ENCODE data around the gene ACTG2.
A peak's percentile ranks its signal among the peaks of the same experiment; 100 is the strongest.
"Not testable (repeated sequence)": the region's sequence is repeated elsewhere in the genome, so short reads cannot be mapped to it uniquely, and the experiment has no call there.

ACTG2 gene

DNA sequence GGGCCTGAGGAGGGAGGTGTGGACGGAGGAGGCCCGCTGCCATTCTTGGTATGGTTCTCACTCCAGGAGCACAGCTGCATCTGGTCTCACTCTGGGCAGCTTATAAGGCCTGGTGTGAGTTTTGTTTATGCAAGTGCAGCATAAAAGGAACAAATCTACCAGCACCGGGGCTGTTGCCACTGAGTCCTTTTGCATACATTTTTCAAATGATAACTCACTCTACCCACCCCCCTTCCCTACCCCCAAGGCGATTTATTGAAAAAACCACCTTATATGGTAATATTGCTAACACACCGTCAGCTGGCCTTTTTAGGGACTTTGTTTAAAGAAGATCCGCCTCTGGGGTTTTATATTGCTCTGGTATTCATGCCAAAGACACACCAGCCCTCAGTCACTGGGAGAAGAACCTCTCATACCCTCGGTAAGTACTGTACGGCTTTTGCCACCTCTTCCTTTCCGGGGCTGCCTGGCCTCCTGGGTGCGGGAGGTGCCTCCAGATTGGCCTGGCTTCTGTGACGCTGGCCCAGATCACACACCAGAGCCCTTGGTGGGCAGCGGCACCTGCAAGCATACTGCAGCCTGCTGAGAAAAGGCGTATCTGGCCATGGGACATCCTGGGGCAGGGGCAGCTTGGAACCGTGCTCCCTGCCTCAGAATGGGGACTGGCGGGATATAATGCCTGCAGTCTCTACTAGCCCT is at the start of gene ACTG2:
Gene ACTG2 (plus strand): TSS at position 378 of the 699 bp plus-strand sequence. CDS start 8,304 bp downstream, outside the sequence.
- no peak for DNase-seq (ENCODE audit: low read depth, low spot score)

DNA sequence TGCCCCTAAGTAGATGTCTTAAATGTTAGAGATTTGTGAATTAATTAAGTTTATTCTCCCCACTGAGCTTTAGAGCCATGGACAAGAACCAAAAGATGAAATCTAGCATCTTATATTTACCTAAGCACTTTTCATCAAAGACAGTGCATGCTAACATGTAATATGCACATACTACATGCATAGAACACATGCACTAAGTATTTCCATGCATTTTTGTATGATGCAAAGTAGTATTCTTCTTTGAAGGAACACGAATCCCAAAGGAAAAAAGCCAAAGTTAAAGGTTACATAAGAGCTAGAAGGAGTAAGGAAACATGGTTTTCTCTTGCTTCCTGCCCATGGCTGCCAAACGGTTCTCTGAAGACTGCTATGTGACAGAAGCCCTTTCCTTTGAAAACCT is 48.7 kb upstream of the ACTG2 start:
- no peak for DNase-seq (ENCODE audit: low read depth, low spot score)

DNA sequence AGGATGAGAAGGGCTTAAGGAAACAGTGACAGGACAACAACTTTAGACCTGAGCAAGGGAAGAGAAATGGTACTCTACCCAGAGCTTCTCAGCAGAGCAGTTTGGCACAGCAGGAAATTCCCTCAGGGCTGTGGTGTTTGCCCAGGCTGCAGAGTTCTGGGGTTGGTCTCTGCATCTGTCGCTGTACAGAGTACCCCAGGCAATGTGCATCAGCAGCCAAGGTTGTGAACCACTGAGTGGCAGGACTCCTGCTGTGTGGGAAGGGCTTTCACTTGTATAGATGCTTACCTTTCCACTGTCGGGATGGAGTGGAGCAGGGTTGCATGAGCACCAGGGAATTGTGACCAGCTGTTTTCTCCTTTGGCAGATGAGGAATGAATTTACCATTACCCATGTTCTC is 42.8 kb upstream of the ACTG2 start:
- DNase-seq (ENCODE audit: low read depth, low spot score): no peak

DNA sequence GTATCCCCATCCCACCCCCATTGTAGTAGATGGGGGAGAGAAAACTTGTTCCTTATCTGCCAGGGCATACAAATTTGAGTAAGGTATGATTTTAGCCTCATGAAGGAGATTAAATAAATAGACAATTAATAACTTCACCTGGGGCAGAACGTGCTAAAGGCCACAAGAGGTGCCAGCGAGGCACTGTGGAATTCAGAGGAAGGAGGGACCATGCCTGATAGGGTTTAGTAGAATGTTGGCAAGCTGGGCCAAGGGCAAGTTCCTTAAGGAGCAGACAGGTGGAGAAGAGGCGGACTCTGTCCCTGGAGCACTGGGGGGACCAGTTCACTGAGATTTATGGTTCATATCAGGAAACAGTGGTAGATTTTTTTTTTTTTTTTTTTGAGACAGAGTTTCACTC is 41.5 kb upstream of the ACTG2 start:
- no peak for DNase-seq (ENCODE audit: low read depth, low spot score)

DNA sequence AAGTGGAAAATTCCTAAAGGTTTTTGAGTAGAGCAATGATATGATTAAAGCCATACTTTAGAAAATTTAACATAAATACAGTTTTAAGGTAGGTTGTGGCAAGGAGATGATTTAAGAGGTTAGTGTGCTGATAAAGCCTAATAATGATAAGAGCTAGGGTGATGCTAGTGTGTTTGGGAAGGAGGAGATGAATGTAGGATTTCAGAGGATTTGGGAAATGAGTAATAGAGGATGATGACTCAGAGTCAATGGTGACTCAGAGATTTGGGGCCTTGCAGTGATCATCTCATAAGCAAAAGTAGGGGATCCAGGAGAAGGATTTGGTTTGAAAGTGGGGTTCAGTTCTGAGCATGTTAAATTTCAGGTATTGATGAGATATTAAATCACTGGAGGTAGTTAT is 40.8 kb upstream of the ACTG2 start:
- peak; percentile 40 for DNase-seq (ENCODE audit: low read depth, low spot score)

DNA sequence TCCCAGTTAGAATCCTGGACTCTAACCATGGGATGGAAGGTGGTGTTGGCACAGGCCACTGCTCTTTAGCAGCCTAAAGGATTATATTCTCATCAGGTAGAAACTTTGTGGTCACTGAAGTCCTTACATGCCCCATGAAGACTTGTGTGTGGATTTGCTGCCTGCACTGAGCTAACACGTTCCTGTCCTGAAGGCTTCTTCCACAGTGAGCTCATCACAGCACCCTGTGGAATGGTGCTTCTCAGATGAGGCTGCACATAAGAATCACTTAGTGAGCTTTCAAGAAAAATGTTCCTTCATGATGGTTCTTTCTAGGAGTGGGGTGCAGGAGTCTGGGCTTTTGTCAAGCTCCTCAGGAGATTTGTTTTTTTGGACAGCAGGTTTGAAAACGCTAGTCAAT is 37.3 kb upstream of the ACTG2 start:
- DNase-seq (ENCODE audit: low read depth, low spot score): no peak

DNA sequence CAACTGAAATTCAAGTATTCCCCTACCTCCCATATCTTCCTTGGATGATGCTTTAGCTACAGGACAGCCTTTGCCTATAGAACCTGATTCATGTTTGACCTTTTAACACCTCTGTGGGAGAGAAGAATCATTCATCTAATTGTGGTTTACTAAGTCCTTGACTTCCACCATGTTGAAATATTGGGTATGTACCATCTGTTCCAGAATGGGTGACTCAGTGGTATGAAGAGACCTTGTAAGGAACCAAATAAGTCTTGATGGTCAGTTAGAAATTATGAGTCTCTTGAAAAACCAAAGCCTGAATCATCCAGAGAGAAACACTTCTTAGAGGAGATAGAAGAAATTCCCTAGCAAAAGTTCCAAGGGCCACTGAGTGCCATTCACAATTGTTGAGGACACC is 36.6 kb upstream of the ACTG2 start:
- peak; percentile 31 for DNase-seq (ENCODE audit: low read depth, low spot score)

DNA sequence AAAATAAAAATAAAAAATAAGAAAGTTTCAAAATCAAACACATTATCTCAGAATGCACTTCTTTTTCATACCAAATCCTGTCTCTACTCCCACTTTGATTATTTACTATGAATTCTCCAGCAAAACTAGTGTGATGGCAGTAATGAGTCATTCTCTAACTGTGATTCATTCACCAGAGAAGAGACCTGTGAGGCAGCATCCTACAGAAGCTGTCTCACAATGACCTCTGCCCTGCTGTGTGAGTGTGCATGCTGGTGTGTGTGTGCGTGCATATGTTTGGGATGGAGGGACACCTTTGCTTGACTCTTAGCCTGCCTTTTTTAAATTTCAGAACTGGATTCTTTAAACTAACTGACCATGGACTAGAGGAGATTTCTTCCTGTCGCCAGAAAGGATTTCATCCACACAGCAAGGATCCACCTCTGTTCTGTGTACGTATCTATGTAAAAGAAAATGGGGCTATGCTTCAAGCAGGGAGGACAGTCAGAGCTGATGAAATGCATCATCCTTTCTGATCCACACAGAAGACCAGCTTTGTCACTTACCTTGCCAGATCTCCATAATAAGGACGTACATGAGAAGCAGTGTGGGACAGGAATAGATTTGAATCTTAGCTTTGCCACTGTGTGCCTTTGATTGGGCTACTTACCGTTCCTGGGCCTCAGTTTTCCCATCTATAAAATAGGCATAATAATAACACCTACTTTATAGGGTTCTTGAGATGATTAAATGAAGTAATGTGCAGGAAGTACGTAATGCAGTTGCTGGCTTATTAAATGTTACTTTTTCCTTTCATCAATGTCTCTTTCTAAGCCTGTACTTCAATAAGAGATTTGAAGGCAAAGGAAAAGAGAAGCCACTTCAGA is 32.9 kb upstream of the ACTG2 start:
- peak; percentile 61 for DNase-seq (ENCODE audit: low read depth, low spot score)

DNA sequence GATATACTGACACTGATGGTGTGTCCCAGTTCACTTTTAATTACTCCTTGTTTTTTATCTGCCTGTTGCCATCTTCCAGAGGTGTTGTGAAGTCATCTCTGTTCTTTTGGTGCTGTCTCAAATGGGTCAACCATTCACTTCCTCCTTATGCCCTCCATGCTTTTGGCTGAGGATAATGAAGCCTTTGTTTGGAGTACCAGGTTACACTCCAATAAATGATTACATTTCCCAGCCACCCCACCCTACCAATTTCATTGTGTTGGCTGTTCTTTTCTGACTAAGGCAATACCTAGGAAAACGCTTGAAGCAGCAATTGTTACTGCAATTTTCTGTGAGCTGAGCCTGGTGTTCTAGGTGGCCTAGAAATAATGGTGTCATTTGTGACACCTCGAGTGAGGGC is 29.8 kb upstream of the ACTG2 start:
- DNase-seq (ENCODE audit: low read depth, low spot score): no peak

DNA sequence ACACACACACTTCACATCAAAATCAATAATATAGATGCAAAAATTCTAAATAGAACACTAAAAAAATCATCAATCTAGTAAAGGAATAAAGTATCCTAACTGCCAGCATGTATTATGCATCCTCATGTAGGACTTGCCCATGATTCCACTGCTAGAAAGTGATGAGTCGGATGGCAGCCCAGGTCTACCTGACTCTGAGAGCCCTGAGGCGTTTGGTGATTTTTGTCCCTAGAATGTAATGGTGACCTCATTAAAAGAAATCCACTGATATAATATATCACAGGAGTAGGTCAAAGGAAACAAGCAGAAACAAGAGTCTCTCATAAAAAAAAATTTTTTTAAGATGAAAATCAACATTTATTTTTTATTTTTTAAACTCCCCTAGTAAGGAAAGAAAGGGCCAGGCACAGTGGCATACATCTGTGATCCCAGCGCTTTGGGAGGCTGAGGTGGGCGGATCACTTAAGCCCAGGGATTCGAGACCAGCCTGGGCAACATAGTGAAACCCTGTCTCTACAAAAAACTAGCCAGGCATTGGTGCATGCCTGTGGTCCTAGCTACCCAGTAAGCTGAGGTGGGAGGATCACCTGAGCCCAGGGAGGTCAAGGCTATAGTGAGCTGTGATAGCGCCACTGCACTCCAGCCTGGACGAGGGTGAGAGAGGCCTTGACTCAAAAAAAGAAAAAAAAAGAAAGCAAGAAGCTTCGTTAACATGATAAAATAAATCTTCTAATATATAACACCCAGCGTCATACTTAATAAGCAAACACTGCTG is 24.4 kb upstream of the ACTG2 start:
- no peak for DNase-seq (ENCODE audit: low read depth, low spot score)

DNA sequence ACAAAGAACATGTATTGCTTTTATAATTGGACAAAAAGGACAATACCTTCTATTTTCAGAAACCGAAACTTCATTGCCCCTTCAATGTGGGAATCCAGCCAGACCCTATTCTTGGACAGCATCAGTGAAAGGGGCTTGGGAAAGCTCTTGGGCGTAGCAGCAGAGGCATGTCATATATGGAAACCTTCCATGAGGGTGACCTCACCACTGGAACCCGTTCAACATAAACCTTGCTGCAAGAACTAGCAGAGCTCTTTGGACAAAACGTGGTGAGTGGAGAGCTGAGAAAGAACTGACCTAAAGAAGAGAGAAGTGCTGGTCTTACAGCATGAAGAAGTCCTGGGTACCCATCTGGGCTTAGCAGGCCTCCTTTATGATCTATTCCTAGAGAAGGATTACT is 22.7 kb upstream of the ACTG2 start:
- DNase-seq (ENCODE audit: low read depth, low spot score): peak; percentile 98

DNA sequence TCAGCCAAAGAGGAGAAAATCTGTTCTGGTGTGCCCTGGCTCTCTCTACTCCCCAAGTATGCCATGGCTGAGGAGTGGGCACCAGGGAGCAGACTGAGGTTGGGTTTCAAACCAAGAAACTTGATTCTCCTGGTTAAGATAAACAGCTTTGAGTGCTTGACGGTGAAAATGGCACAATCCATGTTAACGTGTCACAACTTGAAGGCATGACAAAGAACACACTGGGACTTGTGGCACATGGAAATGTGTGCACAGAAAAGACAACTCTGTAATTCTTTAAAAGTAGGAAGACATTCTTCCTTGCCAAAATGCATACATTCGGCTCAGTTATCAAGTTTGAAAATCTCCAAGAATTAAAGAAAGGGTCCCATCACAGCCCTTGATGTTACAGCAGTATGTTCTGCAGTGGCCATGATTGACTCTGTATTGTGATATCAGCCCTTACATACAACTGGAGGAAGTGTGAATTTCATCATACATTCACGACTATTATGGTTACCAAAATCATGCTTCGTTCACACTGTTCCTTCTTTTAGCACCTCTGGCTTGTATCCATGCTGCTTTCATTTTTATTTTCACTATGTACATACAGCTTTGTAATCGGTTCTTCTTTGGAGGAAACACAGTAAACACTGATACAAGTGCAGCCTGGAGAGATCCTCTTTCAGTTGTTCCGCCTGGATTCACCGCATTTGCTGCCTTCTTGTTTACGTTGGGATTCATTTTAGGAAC is 15.6 kb upstream of the ACTG2 start:
- no peak for DNase-seq (ENCODE audit: low read depth, low spot score)

DNA sequence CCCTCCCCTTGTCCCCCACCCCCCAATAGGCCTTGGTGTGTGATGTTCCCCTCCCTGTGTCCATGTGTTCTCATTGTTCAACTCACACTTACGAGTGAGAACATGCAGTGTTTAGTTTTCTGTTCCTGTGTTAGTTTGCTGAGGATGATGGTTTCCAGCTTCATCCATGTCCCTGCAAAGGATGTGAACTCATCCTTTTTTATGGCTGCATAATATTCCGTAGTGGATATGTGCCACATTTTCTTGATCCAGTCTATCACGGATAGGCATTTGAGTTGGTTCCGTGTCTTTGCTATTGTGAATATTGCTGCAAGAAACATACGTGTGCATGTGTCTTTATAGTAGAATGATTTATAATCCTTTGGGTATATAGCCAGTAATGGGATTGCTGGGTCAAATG is 14.8 kb upstream of the ACTG2 start:
- not testable (repeated sequence) for DNase-seq (ENCODE audit: low read depth, low spot score)

DNA sequence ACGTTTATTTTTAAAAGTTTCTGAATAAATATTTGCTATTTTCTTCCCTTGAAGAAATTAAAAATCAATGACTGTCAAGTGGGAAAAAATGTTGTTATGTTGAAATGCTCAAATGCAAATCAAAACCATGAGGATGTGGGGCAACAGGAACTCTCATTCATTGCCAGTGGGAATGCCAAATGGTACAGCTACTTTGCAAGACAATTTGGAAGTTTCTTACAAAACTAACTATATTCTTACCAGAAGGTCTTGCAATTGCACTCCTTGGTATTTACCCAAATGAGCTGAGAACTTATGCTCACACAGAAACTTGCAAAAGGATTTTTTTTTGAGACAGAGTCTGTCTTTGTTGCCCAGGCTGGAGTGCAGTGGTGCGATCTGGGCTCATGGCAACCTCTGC is 7.4 kb upstream of the ACTG2 start:
- DNase-seq (ENCODE audit: low read depth, low spot score): no peak

DNA sequence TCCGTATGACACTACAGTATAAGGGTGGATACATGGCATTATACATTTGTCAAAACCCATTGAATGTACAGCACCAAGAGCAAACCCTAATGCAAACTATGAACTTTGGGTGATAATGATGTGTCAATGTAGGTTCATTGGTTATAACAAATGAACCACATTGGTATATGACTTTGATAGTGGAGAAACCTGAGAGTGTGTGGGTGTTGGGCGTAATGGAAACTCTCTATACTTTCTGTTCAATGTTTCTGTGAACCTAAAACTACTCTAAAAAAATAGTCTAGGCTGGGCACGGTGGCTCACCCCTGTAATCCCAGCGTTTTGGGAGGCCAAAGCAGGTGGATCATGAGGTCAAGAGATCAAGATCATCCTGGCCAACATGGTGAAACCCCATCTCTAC is 6.5 kb upstream of the ACTG2 start:
- no peak for DNase-seq (ENCODE audit: low read depth, low spot score)

DNA sequence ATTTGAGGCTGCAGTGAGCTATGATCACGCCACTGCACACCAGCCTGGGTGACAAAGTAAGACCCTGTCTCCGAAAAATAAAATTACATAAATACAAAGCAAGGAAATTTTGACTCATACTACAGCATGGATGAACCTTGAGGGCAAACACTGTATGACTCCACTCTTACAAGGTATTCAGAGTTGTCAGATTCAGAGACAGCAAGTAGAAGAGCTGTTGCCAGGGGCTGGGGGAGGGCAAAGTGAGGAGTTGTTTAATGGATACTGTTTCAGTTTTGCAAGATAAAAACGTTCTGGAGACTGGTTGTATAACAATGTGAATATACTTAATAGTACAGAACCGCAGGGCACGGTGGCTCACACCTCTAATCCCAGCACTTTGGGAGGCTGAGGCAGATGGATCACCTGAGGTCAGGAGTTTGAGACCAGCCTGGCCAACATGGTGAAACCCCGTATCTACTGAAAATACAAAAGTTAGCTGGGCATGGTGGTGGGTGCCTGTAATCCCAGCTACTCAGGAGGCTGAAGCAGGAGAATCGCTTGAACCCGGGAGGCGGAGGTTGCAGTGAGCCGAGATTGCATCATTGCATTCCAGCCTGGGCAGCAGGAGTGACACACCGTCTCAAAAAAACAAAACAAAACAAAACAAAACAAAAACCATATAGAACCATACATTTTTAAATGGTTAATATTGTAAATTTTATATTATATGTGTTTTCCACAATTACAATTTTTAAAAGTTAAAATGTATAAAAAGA is 5.0 kb upstream of the ACTG2 start:
- not testable (repeated sequence) for DNase-seq (ENCODE audit: low read depth, low spot score)

DNA sequence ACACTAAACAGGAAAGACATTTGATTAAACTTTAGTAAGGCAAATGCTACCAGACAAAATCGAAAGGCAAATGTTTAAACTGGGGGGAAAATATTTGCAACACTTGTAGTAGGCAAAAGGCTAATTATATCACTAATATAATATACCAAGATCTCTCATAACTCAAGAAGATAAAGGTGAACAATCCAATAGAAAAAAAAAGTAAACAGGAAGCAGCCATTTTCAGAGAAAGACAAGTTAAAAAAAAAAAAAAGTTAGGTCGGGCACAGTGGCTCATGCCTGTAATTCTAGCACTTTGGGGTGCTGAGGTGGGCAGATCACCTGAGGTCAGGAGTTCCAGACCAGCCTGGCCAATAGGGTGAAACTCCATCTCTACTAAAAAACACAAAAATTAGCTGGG is 4.4 kb upstream of the ACTG2 start:
- no peak for DNase-seq (ENCODE audit: low read depth, low spot score)

DNA sequence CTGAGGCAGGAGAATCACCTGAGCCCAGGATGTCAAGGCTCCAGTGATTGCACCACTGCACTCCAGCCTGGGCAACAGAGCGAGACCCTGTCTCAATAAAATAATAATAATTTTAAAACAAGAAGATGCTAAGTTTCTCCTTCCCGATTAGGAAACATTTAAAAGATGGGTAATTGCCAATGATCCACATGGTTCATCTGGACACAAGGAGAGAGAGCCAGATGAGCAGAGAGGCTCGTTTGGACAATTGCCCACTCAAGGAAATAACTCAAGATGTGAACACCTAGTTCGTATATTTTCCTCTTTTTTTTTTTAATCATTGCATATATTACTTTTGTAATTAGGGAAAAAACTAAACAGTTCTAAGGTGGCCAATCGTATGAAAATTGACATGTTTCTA is 3.6 kb upstream of the ACTG2 start:
- no peak for DNase-seq (ENCODE audit: low read depth, low spot score)

DNA sequence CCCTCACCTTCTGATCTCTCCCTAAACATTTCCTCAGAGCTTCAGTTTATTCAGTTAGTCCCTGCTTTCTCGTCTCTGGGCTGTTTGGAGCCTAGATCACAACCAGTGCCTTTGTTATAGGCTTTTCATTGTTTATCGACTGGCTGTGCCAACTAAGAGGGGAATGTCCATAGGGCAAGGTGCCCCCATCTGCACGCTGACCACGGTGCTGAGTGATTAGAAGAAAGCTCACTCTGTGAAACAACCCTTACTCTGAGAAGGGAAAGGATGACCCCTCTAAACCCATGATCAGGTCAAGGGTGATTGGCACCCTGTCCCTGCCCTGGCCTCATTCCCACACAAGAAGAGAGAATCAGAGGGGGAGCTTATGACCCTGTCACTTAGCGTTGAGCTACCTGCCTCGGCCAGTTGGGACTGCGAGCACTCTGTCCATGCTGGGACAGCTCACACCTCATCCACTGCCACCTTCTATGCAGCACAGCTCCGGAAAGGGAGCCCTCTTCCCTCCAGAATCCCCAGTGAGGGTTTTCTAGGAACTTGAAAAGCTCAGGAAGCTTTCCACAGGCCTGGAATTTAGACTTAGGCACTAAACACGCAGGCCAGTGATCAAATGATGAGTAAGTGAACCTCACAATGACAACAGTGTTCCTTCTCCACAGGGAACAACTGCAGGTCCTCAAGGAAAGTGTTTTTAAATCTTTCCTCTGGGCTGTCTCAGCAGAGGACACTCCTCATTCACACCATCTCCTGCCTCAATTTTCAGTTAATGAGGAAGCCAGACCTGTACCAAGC is 2.3 kb upstream of the ACTG2 start:
- DNase-seq (ENCODE audit: low read depth, low spot score): no peak

DNA sequence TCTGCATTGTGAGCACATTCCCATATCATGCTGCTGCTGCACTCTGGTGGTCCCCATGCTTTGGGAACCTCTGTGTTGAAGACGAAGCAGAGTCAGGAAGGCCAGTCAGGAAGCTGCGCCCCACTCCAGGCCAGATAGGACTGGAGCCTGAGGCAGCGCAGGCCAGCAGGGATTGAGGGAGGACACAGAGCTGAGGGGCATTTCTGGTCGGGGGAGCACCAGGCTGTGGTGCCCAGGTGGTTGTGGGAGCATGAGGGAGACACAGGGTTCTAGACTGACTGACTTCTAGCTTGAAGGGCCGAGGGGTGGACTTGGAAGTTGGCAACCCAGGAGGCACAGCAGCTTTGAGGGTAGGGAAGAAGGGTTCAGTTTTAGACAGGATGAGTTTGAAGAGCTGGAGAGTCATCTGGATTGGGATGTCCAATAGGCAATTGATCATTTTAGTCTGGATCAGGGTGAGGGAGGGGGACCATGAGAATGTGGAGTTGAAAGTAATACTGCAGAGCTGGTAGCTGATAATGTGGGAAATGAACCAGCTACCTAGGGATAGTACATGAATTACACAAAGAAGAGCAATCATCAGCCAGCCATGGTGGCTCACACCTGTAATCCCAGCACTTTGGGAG is 1.4 kb upstream of the ACTG2 start:
- DNase-seq (ENCODE audit: low read depth, low spot score): no peak
